NCI-H2171 (cell line): Measurements from ENCODE around the gene CDC42SE1.
"Not testable (repeated sequence)": the region's sequence is repeated elsewhere in the genome, so short reads cannot be mapped to it uniquely, and the experiment has no call there.

Experiments used
- DNase-seq: peaks from one replicate; lab custom pipeline; 2025; lab: John Stamatoyannopoulos, UW

CDC42SE1 gene

GRCh38 chr1:151059109-151060006, at the start of gene CDC42SE1:
CDC42SE1 (minus strand) TSS chr1:151059622; CDS start chr1:151055730, 3,892 bp downstream.
- peak; percentile 84 for DNase-seq

GRCh38 chr1:151108331-151108730, 48.9 kb upstream of the CDC42SE1 start:
- DNase-seq, result no peak

DNA sequence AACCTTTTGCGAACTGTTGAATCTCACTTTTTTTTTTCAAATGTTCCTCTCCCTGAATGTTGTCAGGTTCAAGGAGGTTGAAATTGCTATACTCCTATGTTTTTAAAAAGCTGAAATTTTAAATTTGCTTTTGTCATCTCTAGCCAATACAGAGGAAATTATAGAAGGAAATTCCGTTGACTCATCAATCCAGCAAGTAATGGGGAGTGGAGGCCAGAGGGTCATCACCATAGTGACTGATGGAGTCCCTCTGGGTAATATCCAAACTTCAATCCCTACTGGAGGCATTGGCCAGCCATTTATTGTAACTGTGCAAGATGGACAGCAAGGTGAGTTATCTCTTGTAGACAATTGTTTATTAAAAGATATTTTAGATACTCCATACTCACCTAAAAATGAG, 47.5 kb upstream of the CDC42SE1 start:
- DNase-seq, result no peak

GRCh38 chr1:151104630-151105029, 45.2 kb upstream of the CDC42SE1 start:
- DNase-seq, result no peak

DNA sequence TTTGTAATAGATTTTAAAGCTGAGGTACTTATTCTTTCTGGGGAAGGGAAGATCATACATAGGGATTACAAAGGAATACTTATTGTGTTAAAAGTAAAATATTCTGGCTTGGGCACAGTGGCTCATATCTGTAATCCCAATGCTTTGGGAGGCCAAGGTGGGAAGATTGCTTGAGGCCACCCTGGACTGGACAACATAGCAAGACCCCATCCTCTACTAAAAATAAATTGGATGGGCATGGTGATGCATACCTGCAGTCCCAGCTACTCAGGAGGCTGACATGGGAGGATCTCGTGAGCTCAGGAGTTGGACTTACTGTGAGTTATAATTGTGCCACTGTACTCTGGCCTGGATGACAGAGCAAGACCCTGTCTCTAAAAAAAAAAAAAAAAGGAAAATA, 38.7 kb upstream of the CDC42SE1 start:
- no peak for DNase-seq

DNA sequence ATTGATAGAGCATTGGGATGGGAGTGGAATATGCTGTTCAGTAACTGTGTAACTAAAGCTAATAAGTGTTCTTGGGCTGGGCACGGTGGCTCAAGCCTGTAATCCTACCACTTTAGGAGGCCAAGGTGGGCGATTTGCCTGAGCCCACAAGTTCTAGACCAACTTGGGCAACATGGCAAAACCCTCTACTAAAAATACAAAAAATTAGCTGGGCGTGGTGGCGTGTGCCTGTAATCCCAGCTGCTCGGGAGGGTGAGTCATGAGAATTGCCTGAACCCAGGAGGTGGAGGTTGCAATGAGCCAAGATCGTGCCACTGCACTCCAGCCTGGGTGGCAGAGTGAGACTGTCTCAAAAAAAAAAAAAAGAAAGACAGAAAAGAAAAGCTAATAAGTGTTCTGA, 38.0 kb upstream of the CDC42SE1 start:
- not testable (repeated sequence) for DNase-seq

DNA sequence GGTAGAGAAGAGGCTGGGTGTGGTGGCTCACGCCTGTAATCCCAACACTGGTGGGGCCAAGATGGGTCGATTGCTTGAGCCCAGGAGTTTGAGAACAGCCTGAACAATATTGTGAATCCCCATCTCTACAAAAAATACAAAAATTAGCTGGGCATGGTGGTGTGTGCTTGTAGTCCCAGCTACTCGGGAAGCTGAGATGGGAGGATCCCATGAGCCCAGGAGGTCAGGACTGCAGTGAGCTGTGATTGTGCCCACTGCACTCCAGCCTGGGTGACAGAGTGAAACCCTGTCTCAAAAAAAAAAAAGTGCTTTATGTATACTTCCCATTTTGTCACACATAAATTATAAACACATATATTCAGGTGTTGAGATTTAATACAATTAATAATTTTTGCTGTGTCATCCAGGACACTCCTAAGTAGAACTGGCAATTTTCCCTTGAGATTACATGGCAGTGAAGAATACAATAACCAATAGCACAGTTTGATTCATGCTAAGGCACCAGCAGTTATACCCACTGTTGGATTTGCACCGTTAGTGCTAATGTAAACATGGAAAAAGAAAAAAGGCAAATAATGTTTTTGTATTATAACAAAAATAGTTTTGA, 26.6 kb upstream of the CDC42SE1 start:
- no peak for DNase-seq

DNA sequence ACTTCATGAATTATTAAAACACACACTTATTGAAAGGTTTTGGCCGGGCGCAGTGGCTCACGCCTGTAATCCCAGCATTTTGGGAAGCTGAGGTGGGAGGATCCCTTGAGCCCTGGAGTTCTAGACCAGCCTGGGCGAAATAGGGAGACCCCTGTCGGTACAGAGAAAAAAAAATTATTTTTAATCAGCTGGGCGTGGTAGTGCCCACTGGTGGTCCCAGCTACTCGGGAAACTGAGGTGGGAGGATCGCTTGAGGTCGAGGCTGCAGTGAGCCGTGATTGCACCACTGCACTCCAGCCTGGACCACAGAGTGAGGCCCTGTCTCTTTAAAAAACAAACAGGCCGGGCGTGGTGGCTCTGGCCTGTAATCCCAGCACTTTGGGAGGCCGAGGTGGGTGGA, 12.8 kb upstream of the CDC42SE1 start:
- no peak for DNase-seq

DNA sequence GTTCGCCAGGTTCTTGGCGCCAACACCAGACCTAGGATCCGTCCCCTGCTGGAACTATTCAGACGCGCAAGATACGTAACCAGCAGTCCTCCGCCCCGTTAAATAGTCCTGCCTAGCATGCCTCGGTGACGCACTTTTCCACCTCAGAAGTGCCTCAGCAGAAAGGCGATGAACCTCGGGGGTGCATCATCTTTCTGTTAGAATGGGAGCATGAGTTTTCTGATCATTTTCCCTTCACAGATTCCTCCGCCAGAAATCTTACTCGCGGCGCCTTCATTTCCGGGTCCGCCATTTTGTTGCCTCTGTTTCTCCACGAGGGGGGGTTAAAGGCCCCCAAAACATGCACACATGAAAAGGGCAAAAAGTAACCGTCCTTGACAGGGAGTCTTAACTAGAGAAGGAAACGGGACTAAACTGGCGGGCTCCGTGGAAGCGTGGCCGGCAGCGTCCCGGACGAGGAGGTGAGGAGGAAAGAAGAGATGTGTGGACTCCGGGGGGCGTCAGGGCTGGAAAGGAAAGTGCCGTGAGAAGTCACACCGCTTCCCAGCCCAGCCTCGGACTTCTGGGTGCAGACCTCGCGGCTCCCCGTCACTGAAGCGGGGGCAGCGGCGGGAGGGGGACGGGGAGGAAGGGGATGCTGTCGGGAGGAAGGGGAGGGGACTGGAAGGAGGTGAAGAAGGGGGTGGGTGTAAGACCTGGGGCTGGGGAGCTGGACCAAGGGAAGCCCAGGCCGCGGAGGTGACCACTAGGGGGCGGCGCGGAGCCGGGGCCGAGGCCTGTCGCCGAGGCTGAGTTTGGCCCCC, 11.3 kb upstream of the CDC42SE1 start, which contains the start of gene GABPB2:
TSS of gene GABPB2 (plus strand) at position 288 of the 803 bp plus-strand sequence. CDS start 17,429 bp downstream, outside the sequence.
- DNase-seq, result peak; percentile 92

DNA sequence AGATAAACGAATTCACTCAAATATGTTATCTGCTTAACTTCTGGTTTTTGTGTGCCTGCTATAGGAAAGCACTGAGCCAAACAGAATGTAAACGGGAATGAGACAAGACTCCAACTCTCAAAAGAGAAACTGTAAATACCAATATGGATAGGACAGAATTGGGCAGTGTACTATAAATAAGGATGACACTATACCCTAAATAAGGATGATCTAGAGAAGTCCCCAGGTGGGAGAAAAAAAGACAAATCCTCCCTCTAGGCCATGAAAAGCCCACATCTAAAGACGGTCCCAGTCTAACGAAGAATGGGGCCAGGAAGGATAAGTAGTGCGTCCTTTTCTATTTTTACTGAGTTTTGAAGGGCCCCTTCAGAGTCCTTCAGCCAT, 9.7 kb upstream of the CDC42SE1 start:
- no peak for DNase-seq

GRCh38 chr1:151067185-151067584, 7.8 kb upstream of the CDC42SE1 start:
- no peak for DNase-seq

GRCh38 chr1:151065089-151065645, 5.7 kb upstream of the CDC42SE1 start:
- DNase-seq, result no peak

DNA sequence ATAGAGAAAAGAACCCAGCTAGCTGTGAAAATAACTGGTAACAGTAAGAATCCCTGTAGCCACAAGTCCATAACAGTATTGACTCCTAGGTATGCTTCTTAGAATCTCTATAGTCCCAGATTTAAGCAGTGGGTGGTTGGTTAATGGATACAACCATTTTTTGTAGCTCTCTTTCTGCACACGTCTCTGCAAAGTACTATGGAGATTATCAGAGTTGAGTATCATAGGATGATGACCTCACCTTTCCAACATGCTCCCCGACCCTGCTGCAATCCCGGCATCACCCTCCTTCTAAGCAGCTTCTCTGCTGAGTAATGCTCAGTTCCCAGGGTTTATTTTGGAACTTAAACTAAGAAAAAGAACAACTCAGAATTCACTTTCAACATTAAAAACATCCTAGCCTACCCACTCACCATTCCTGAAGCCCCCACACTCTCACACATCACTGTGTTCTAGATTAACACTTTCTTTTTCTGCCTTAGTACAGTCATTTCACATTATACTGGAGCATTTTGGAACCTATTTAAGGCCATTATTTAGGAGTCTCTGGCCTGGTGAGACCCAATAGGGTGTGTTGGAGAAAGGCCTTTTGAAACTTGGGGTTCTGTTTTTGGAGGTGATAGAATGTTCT, 3.4 kb upstream of the CDC42SE1 start:
- DNase-seq, result no peak

- no peak for DNase-seq
These were observed 2.3 kb upstream of the CDC42SE1 start for GRCh38 chr1:151061704-151062103.

DNA sequence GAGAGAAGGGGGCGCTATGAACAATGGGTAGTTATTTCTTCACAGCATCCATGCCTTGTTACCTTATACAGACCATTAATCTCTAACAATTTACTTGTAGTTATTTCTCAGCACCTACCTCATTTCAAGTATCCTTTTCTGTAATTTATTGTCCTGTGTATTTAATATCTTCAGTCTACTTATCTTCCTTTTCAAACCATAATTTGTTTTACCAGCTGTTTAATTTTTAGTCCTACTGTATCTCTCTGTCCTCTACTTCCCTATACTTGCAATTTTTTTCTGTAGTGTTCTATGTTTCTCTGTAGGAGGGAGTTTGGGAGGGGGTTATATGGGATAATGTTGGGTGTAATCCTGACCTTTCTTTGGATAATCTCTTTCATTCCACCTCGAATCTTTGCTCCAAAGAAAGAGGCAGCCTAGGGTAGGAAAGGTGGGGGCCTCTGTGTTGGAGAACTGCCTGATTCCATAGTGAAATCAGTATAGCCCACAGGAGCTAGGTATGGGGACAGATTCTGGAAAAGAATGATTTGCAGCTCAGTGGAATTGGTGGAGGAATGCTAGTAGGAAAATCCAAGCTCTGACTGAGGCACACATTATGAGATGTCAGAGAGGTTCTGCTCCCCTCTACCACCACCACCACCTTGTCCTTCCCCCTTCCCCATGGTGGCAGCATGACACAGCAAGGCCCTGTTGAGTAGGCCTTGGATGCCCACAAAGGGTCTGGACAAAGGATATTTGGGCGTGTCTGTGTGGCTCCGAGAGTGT, 1.4 kb upstream of the CDC42SE1 start:
- DNase-seq, result no peak

DNA sequence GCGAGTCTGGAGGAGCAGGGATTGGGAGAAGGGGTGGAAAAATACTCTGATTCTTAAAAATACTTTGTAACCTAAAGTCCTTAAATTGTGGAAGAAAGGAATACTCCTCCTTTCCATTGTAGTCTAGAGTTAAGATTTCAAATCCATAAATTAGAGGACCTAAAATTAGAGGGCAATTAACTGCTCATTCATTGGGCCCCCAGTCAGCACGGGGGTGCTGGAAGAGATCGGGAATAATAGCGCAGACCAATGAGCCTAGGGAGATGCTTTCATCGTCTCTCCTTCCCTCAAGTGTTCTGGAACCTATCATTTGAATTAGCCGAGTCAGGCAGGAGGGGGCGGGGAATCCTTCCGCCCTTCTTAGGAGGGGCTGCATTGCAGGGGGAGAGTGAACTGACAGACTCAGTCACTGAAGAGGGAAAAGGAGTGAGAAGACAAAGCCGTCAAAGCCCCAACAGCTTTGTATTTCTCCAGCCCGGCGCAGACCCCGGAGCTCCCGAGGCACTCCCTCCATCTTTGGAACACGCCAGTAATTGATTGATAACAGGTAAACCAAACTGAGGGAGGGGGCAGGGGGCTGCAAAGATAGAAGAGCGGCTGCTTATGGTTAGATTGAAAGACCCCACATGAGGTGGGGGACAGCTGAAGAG, 710 bp upstream of the CDC42SE1 start, which contains the start of gene MLLT11:
TSS of gene MLLT11 (plus strand) at position 391 of the 650 bp plus-strand sequence. CDS start 6,828 bp downstream, outside the sequence.
- DNase-seq, result peak; percentile 84

- DNase-seq, result no peak
These were observed 730 bp downstream of the CDC42SE1 start for GRCh38 chr1:151058692-151059091.

- DNase-seq, result no peak
These were observed 3.3 kb downstream of the CDC42SE1 start for GRCh38 chr1:151056149-151056548.

- DNase-seq, result no peak
These were observed 3.8 kb downstream of the CDC42SE1 start for GRCh38 chr1:151055581-151055980.

DNA sequence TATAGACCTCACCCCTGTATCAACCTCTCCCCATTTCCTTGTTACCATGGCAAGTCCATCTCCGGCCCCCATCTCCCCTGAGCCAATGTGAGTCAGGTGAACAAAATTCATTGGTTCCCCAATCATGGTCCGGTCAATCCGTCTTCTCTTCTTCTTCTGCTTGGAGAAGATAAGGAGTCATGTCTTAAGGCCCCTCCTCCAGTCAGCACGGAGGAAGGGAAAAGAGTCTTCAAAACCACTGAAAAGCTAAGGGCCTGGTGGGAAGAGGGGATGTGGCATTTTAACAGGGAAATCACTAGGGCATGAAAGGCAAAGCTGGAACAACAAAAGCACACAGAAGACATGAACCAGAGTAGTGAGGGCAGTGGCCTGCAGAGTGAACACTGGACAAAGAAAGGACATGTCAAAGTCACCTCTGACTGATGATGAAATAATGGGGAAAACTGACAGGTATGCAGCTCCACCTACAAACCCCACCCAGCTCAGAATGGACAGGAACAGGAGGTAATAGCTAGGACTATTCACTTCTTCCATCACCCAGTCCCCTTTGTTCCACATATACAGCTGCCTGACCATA, 4.4 kb downstream of the CDC42SE1 start:
- no peak for DNase-seq
